ENCODE measurements around the gene ENDOV.
A peak's percentile ranks its signal among the peaks of the same experiment; 100 is the strongest.

DNA sequence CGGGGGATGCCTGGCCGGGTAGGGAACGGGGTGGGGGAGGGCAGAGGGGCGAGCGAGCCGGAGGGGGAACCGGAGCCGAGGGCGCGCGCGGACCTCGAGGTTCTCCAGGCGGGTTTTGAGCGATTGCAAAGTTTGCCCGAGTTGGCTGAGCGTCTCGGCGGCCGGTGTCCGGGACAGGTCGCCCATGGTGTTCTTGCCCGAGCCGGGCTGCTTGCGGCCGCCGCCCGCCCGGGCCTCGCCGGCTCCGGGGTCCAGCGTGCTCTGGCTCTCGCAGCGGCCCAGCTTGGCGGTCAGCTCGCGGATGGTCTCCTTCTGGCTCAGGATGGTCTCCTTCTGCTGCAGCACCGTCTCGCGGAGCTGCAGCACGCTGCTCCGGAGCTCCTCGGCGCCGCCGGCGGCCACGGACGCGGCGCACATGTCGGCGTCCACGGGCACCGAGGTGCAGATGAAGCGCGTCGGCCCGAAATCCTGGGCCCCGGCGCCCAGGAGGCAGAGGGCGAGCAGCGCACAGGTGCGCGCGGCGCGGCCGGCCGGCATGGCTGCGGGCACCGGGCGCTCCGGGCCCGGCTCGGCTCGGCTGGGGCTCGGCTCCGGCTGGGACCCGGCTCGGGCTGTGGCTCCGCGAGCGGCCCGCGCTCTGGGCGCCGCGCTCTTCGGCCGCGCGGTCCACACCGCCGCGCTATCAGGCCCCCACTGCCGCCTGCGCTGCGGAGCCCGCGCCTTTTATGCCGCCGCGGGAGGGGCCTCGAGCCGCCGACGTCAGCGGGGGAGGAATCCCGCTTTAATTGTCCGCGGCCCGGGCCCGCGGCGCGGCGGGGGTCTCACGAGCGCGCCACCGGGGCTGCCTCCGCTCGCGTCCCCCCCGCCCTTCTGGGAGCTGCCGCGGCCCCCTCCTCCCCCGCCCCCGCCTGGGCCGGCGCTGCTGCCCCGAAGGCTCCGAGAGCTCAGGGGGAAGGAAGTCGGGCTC, 61.2 kb downstream of the ENDOV start, which contains the start of gene NPTX1:
- TF ChIP-seq, protein P1, sequence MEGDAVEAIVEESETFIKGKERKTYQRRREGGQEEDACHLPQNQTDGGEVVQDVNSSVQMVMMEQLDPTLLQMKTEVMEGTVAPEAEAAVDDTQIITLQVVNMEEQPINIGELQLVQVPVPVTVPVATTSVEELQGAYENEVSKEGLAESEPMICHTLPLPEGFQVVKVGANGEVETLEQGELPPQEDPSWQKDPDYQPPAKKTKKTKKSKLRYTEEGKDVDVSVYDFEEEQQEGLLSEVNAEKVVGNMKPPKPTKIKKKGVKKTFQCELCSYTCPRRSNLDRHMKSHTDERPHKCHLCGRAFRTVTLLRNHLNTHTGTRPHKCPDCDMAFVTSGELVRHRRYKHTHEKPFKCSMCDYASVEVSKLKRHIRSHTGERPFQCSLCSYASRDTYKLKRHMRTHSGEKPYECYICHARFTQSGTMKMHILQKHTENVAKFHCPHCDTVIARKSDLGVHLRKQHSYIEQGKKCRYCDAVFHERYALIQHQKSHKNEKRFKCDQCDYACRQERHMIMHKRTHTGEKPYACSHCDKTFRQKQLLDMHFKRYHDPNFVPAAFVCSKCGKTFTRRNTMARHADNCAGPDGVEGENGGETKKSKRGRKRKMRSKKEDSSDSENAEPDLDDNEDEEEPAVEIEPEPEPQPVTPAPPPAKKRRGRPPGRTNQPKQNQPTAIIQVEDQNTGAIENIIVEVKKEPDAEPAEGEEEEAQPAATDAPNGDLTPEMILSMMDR (optimal IDR thresholded peaks at IDR 0.05 in 1 of 3, IDR thresholded peaks at IDR 0.05 in 1 of 3, conservative IDR thresholded peaks at IDR 0.05 in 1 of 3; ENCODE audit: extremely low read depth in 1 of 3, insufficient read depth in 2 of 3, low read length in 3 of 3): no peak
- peak; percentile 63 for TF ChIP-seq EZH2 (IDR thresholded peaks at IDR 0.05; ENCODE audit: low read length)
